Bronchial epithelial cell (primary cell): ENCODE data around the gene PLCL1. TPM values are rescaled to one million over a fixed set of nuclear protein-coding genes. Genes with fewer than 3 reads are reported as not detected.

Experiments used
- DNase-seq: peaks from one replicate; pipeline ENCODE4 v3.0.0-alpha.2; 2010; ENCODE audit warnings: low read depth
- FAIRE-seq: peaks from 2 replicates; lab custom pipeline; 2011; peaks lifted over from hg19 to GRCh38; lab: Jason Lieb, UNC
- H3K27me3 ChIP-seq: 2 replicates; pipeline ENCODE4 v1.5.1; 2011; ENCODE audit warnings: low read length; ENCODE audit not compliant: control insufficient read depth, insufficient read depth
- H3K36me3 ChIP-seq: 2 replicates; pipeline ENCODE4 v1.5.1; 2011; ENCODE audit warnings: low read length; ENCODE audit not compliant: control insufficient read depth, insufficient read depth
- H3K4me3 ChIP-seq: 2 replicates; pipeline ENCODE4 v1.5.1; 2011; ENCODE audit warnings: mild to moderate bottlenecking, low read depth, low read length, control low read depth
- total RNA-seq: library from RNA; depleted of rRNA; stranded (reverse); fragments of >200 nt; gene quantifications from 2 replicates; pipeline ENCODE4 v1.2.1, GENCODE V29; 2014
- TF ChIP-seq, protein P1 (sequence below): IDR thresholded peaks from 2 replicates; pipeline ENCODE4 v1.5.1; 2011; ENCODE audit warnings: mild to moderate bottlenecking, moderate library complexity, low read length, control low read depth, inconsistent platforms; ENCODE audit not compliant: insufficient read depth, severe bottlenecking

The PLCL1 gene
- total RNA-seq, 1 donor from 2014 or later: not detected

DNA sequence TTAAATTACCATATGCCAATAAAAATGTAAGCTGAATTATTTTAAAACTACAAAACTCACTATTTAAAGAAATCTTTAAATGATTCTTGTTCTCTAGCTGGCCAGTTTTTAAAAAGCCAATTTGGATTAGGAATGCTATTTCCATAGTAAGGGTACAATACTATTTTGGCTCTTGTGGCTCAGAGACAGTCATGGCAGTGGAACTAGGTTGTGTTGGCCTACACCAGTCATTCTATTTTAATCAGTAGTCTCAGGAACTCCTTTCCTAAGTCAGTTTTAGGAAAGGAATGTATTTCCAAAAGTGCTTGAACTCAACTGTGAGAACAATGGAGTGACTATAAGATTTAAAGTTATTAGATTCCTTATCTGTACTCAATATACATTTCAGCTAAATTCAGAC is 25.1 kb upstream of the PLCL1 start:
- TF ChIP-seq, protein P1, sequence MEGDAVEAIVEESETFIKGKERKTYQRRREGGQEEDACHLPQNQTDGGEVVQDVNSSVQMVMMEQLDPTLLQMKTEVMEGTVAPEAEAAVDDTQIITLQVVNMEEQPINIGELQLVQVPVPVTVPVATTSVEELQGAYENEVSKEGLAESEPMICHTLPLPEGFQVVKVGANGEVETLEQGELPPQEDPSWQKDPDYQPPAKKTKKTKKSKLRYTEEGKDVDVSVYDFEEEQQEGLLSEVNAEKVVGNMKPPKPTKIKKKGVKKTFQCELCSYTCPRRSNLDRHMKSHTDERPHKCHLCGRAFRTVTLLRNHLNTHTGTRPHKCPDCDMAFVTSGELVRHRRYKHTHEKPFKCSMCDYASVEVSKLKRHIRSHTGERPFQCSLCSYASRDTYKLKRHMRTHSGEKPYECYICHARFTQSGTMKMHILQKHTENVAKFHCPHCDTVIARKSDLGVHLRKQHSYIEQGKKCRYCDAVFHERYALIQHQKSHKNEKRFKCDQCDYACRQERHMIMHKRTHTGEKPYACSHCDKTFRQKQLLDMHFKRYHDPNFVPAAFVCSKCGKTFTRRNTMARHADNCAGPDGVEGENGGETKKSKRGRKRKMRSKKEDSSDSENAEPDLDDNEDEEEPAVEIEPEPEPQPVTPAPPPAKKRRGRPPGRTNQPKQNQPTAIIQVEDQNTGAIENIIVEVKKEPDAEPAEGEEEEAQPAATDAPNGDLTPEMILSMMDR: no peak
- Histone ChIP-seq H3K4me3 (no peak overlapping the region), H3K27me3 (peaks cover 2% of the 10 kb centered on the region), H3K36me3 (no peaks in the 10 kb centered on the region)
- FAIRE-seq: no peak
- DNase-seq: no peak

DNA sequence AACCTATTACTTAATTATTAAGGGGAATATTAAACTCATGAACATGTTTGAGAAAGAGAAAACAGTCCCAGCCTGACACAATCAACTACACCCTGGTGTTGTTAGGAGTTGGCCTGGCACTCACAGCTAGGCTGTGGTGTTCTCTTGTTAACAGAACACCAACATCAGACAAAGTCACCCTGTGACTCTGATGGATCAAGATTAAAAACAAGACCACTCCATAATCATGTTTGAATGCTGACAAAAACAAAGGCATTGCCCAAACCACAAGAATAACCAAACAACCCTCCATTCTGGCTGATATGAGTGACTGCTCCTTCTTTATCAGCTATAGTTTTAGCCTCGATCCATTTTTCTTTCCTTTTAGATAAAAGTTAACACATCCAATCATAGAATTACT is 22.3 kb upstream of the PLCL1 start:
- no peak for FAIRE-seq
- TF ChIP-seq, protein P1: no peak

DNA sequence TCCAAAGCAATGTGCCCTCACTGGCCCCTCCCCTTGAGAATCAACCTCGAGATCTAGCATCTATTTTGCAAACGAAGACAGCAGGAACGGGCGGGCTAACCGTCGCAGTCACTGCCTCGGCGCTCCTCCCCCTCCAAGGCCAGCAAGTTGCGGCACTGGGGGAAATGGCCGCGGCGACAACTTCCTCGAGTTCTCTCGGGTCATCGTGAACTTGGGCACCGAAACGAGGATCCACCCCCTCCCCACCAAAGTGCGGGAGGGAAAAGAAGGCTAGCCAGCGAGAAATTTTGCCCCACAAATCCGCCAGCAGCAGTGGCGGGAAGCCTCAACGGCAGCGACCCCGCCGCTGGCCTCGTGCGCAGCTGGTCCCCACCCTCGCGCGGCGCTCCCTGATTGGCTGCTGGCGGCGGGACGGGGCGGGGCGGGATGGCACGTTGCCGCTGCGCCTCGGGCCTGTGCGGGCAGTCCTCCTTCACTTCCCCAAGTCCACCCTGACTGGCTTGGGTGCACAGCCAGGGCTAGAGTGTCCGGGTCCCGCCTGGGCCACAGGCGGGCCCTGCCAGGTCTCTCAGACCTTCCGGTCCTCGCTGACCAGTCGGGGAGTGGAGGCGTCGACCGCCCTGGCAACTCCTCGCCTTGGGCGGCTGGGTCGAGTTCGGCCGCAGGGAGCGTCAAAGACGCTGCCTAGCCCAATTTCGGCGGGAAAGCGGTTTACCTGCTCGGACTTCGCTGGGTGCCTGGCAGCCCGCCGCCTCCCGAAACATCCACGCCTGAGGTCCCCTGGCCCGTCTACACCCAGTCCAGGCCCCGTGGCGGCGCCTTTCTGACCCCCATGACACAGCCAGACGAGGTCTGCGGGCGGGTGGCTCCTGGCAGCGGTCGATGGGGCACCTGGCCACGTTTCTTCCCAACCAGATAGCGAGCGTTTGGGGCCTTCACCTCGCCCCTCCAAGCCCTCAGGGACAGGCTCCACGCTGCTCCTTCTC is 19.1 kb upstream of the PLCL1 start, which contains the start of gene BOLL:
BOLL (minus strand) TSS at position 364 of the 986 bp plus-strand sequence. CDS start 3,469 bp downstream, outside the sequence.
- no peak for FAIRE-seq
- no peak for DNase-seq

More for the DNA sequence above, 22.3 kb upstream of the PLCL1 start:
- no peak for DNase-seq
- H3K27me3 ChIP-seq: peaks cover 5% of the 10 kb centered on the region
- H3K4me3 ChIP-seq: no peak overlapping the region
- H3K36me3 ChIP-seq: no peaks in the 10 kb centered on the region

DNA sequence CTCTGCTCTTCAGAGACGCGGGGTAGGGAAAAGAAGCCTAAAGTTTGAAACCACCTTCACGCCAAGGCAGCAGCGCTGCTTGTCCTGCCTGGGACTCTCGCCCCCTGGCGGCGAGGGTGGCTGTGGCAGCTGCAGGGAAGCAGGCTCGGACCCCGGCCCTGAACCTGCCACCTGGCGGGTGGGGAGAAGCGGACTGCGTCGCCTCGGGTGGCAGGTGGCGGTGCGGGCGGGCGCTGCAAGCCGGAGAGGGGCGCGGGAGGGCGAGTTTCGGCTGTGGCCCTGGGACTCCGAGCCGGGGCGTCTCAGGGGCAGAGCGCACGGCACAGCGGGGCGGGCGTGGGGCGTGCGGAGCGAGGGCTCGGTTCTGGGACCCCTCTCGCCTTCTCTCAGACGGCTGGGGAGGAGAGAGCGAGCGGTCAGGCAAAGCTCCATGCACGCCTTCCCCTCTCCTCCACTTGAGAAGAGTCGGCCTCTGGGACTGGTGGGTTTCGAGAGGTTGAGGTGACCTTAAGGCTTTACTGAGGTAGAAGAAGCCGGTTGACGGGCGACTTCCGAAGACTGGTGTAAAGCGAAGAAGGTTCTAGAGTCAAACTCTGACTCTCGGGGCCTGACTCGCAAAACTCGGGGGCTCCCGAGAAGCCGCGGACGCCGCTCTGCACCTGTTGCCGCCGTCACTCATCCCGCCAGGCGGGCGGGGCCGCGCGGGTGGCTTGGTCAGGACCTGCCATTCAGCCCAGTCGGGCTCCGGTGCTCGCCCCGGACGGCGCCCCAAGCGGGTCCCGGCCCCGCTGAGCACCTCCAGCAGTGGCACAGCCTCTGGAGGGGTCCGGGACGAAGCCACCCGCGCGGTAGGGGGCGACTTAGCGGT is 18.1 kb upstream of the PLCL1 start:
- TF ChIP-seq, protein P1: peak; percentile 28
- Histone ChIP-seq H3K4me3 (no peak overlapping the region), H3K36me3 (no peaks in the 10 kb centered on the region), H3K27me3 (peaks cover 5% of the 10 kb centered on the region)
- no peak for DNase-seq
- no peak for FAIRE-seq

More for the DNA sequence above, 19.1 kb upstream of the PLCL1 start, which contains the start of gene BOLL:
- Histone ChIP-seq H3K27me3 (peaks cover 5% of the 10 kb centered on the region), H3K36me3 (no peaks in the 10 kb centered on the region), H3K4me3 (no peak within 1 kb of the TSS)
- TF ChIP-seq, protein P1: no peak

DNA sequence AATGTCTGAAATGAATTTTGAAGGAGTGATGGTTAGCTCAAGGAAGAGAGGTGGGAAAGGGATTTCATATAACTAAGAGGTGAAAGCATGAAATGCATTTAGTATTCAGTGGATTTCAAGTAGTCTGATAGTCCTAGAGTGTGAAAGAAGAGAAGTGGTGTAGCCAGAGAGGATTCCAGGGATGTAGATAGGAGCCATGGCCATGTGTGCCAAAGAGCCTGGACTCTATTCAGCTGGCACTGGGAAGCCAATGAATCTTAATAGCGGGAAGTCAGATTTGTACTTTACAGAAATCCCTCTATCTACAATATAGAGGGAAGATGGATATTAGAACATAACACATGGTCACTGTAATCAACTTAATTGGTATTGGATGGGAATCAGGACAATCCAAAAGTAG is 10.9 kb upstream of the PLCL1 start:
- Histone ChIP-seq H3K27me3 (no peaks in the 10 kb centered on the region), H3K4me3 (no peak overlapping the region), H3K36me3 (no peaks in the 10 kb centered on the region)
- TF ChIP-seq, protein P1: no peak
- no peak for FAIRE-seq
- DNase-seq: no peak
